COR-L47 (cell line): ENCODE data around the gene MSH2.
A peak's percentile ranks its signal among the peaks of the same experiment; 100 is the strongest.

ENCODE experiments used
- DNase-seq: peaks from one replicate; lab custom pipeline; 2025; lab: John Stamatoyannopoulos, UW

MSH2 gene

GRCh38 chr2:47508641-47509040, 105.7 kb downstream of the MSH2 start:
- DNase-seq, result no peak

GRCh38 chr2:47509250-47509649, 106.3 kb downstream of the MSH2 start:
- no peak for DNase-seq

DNA sequence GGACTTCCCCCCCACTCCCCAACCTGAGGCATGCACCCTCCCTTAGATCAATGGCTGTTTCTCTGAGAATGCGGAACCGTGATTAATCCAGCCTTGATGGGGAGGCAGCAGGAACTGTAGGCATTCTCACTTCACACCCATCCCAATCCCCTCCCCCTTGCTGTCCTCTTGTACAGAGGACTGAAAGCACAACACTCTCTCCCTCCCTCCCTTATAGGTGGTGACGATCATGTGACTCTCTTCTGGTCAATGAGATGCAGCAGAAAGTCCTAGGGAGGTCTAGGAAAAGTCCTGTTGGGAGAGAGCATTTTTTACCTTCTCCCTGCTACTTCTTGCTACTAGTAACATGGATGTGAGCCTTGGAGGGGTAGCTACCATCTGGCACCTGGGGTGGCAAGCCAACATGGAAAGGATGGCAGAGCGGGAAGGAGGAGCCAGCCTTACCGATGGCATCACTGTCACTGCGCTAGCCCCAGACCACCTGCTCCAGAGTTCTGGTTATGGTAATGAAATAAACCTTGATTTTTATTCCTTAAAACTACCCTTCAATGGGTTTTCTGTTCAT, 106.9 kb downstream of the MSH2 start:
- DNase-seq, result no peak

DNA sequence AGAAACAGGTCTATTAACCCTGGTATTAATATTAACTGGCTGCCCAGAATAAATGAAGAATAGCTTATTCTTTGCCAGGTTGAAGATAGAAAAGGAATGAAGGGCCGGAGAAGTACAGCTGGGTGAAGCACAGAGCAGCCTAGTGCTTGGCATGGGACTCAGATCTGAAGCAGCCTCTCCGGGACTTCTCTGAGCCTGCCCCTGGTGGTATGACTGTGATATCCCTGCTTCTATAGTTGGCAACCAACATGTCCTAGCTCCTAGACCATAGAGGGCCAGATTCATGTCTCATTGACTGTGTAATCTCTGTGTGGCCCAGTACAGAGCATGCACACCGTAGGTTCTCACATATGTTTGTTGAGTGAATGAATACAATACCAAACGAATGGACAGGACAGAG, 107.8 kb downstream of the MSH2 start:
- DNase-seq, result no peak

DNA sequence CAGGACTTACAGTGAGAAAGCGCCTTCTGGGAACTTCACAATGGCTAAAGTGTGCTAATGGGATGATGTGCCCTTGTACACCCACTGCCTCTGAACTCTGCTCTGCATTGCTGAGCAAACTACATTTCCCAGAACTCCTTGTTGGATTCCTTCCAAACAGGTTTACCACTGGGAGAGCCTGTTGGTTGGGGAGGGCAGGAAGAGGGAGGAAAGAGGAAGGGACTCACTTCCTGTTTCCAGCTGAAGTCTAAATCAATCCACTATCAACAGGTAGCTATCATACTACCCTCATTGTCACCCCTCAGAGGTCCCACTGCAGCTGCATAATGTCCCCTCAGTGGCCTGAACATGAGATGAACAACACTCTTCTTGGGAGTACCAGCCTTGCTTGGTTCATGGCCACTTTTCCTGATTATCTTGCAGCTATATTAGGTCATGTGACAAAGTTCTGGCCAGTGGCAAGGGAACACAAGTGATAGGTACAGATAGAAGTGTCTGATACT, 109.7 kb downstream of the MSH2 start:
- peak; percentile 53 for DNase-seq

DNA sequence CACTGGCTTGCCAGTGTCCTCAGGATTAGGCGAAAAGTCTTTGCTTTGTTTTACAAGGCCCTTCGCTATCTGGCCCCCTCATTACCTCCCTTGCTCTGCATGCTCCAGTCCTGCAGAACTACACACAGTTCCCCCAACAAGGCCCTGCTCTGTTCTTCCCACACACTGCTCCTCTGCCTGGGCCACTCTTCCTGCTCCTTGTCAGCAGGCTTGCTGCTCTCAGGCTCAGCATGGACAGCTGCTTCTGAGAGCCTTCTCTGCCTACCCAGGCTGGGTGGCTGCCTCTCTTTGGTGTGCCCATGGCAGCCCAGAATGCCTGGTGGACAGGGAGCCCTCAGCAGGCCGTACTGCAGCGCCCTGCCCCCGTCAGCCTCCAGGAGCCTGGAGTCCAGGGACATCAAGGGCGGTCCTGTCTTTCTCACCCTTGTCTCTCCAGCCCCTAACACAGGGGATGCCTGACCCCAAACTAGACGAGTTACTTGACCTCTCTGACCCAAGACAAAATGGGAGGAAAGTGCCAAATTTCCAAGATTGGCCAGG, 111.1 kb downstream of the MSH2 start:
- no peak for DNase-seq

DNA sequence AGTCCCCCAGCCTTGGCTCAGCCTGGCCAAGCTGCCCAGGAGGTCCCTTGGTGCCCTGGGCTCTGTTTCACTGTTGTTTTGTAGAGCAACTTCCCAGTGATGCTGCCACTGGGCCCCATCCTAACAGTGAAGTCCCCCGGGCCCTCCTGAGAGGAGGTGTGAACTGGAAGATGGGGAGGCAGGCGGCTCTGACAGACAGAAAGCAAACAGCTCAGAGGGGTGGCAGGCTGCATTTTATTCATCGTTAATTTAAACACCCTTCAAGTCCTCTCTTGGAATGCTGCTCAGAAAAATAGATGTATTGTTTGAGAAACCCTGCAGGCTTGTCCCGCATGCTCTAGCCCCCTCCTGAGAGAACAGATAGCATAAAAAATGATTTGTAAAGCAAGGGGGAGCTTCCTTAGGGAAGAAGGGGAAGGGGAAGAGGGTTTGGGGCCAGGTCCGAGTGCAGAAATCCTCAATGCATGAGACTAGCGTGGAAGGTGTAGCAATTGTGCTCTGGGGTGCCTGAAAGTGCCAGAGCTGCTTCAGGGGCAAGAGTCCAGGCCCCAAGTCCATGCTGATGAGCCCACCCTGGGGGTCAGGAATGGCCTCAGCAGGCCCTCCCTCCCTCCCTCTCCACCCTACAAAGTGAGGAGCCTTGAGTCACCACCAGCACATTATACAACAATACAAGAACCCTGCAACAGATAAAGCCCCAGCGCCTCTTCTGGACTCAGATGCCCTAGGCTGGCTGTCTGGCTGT, 113.6 kb downstream of the MSH2 start:
- DNase-seq, result no peak

GRCh38 chr2:47518497-47519146, 115.7 kb downstream of the MSH2 start:
- DNase-seq, result no peak

- no peak for DNase-seq
Observed at GRCh38 chr2:47519147-47519537, 116.2 kb downstream of the MSH2 start.

GRCh38 chr2:47519604-47520301, 116.8 kb downstream of the MSH2 start:
- peak; percentile 76 for DNase-seq

DNA sequence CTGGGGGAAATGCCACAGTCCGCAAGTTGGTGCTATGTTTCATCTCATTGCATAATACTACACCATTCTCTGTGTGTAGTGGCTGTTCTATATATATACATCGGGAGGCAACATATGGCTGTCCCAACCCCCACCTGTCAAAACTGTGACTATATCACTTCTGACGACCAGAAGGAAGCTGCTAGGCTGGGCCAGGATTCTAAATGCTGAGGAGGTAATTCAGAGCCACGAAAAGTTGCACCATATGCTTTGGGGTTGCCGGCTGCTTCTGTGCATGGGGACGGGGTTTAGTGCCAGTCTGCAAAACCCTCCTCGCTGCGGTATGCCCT, 117.3 kb downstream of the MSH2 start:
- DNase-seq, result no peak

DNA sequence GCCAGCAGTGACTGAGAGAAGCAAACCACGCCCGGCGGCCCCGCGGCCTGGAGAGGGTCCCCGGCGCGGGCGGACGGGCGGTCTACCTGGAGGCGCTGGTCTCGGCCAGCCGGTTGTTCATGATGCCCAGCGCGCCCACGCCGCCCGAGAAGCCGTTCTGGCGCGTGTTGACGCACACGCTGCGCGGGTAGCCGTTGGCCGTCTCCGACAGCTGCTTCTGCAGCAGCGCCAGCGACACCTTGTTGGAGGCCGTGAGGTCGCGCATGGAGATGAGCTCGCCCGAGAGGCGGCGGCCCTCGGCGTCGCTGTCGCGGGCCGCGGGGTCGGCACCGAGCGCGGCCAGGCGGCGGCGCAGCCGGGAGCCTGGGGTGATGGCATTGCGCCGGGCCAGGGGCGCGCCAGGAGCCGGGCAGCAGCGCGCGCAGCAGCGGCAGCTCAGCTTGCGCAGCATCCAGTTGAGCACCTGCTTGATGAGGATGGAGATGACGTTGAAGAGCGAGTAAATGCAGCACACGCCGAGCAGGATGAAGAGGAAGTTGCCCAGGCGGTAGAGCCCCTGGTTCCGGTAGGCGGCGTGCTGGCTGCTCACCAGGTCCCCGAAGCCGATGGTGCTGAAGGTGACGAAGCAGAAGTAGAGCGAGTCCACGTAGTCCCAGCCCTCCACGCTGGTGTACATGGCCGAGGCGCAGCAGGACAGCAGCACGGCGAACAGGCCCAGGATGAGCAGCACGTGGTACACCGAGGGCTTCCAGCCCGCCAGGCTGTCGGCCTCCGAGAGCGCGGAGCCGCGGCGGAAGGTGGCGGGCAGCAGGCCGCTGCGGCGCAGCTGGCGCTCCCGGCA, 118.1 kb downstream of the MSH2 start:
- DNase-seq, result peak; percentile 92

DNA sequence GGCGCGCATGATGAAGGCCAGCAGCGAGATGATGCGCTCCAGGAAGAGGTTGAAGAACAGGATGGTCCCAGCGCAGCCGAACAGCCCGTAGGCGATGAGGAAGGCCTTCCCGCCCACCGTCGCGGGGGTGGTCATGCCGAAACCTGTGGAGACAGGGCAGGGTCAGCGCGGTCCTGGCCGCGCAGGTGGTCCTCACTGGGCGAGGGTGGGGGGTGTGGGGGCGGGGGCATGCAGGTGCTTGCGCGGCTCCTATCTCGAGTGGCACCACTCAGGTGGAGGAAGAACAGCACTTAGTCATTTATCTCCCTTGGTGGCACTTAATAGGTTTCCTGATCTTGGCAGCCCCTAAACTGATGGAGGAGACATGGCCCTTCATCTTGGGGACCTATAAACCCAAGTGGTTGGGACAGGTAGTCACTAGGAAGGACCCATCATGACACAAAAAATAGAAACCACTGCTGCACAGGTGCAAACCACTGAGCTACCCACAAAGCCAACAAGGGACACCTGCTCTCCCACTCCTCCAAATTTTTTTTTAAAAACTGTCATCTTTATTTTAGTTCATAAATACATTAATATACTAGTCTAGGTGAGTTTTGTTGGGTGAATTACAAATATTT, 118.8 kb downstream of the MSH2 start:
- DNase-seq, result no peak

GRCh38 chr2:47525167-47525566, 122.2 kb downstream of the MSH2 start:
- no peak for DNase-seq

GRCh38 chr2:47528455-47528854, 125.5 kb downstream of the MSH2 start:
- no peak for DNase-seq

DNA sequence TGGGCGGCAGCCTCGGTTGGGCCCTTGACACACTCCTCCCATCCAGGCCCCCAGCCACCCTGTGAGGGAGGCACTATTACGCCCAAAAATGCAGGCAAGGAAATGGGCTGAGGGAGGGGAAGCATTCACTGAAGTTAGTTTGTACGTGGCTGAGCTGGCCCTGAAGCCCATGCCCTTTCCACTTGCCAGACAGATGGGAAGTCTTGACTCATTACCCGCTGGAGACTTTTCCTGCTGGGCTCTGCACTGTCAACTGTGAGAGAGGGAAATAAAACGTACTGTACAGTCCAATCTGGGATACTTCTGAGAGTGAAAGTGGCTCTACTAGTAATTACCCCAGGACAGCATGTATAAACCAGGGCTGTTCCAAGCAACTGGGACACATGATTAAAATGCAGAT, 125.9 kb downstream of the MSH2 start:
- DNase-seq, result no peak

- no peak for DNase-seq
Observed at GRCh38 chr2:47530105-47530760, 127.3 kb downstream of the MSH2 start.

GRCh38 chr2:47531378-47532042, 128.6 kb downstream of the MSH2 start:
- no peak for DNase-seq
